HG03558 (cell line): ENCODE measurements around the gene HOXD9.

Source experiments
- ATAC-seq: cut with Tn5 transposase; IDR thresholded peaks from one replicate; pipeline ENCODE4 v1.9.1; 2021; ENCODE audit warnings: moderate number of reproducible peaks; ENCODE audit not compliant: unreplicated experiment; ENCODE audit errors: extremely low read depth

The HOXD9 gene

DNA sequence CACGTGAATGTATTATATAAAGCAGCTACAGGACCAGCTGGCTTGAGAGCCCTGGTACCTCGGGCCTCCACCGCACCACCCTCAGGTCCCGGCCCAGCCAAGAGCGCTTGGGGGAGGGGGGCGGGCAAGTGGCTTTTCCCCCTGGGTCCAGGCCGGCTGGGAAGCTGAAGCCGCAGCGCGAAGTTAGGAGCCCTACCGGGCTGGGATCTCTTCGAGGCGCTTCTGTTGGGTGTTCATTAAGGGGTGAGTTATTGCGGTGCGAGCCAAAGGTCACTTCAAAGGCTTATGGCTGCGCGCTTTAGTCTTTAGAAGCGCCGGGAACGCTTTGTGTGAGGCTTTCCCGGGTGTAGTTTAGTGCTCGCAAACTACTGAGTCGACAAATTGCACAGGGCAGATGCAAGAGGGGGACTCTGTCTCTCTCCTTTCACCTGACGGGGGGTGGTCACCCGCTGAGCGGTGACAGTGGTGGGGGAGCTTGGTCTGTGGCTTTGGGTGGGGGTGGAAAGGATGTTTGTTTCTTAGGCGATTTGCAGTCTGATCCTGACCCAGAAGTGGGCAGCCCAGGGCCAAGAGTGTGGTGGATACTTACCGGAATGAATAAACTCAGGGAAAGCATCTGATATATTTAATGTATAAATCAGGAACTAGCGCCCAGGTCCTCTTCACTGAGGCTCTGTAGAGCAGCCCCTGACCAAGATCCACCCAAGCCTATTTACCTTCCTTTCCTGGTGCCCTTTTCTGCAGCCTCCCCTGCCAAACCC lies 40.6 kb downstream of the HOXD9 start:
- ATAC-seq, result no peak

- no peak for ATAC-seq
Observed at GRCh38 chr2:176163672-176164056, 41.1 kb downstream of the HOXD9 start.

- ATAC-seq, result no peak
Observed at GRCh38 chr2:176164201-176164600, 41.7 kb downstream of the HOXD9 start.

DNA sequence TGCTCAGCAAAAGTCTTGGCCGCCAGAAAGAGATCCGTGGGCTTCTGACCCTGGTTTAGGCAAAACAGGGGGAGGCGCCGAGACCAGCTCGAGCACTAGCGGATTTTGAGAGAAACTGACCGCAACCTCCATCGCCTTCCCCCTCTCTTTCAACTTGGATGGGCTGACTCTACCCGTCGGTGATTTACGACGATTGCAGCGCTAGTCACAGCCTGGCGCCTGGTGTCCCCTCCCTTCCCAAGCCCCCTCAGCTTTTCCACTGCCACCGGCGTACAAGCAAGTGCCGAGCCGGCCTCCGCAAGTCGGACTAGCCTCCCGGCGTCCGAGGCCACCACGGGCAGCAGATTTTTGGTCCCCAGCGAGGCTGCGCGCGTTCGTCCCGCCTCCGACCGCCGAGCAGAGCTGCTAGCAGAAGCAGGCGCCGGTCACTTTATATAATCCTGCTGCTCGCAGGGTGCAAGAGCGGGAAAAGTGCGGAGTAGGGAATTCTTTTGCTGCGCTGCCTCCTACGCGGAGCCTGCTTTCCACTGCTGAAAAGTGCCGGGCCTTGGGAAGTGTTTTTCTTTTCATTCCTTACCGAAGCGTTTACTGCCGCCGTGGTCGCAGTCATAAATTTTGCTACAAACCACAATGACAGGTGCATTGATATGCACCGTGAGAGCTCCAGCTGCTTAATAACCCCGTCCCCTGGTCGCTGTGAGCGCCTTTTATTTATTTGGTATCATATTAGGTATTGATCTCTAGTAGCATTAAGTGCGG lies 42.3 kb downstream of the HOXD9 start:
- ATAC-seq, result no peak

DNA sequence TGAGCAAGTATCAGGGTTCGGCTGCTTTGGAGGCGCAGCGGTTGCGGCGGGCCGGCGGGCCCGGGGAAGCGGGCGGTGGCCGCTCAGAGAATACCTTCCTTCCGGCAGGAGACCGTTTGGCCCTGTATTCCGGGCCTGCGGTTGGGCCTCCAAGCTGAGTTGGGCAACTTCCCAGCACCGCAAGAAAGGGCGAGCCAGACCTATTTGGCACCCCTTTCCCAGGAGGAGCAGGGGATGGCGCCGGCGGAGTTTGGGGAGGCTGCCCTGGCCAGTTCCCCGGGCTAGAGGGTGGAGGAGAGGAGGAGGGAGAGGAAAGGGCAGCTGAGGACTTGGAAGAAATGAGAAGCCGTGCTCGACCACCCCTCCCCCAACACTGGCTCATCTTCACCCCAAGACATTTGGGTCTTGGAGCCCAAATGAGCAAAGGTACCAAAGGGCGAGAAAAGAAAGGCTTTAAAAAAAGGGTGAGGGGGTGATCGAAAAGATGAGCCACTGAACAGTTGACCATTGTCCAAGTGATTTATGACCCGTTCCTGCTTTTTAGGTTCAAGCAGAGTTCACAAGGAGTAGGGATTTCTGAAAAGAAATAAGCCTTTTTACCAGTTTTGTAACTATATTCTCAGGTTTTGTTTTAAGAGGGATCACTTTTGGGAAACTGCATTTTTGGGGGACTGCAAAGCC lies 43.0 kb downstream of the HOXD9 start:
- ATAC-seq, result no peak

- ATAC-seq, result no peak
Observed at GRCh38 chr2:176166272-176166671, 43.8 kb downstream of the HOXD9 start.

- no peak for ATAC-seq
Observed at GRCh38 chr2:176167398-176167797, 44.9 kb downstream of the HOXD9 start.

- no peak for ATAC-seq
Observed at GRCh38 chr2:176169181-176169580, 46.7 kb downstream of the HOXD9 start.

DNA sequence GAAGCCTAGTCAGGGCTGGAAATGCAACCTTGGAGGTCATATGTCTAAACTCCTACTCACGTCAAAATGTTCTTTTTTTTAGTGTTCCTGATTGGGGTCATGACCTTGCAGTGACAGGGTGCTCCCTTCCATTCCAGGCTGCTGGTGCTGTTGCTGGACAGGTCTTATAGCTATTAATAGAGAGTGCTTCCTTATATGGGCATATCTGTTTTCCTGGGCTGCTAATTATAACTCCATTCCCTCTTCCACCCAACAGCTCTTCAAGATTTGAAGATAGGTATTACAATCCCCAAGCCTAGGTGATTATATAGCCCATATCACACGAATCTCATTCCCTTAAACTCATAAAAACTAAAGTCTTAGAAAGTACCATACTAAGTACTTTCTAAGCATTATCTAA lies 47.2 kb downstream of the HOXD9 start:
- no peak for ATAC-seq

GRCh38 chr2:176170602-176171305 lies 48.2 kb downstream of the HOXD9 start:
- ATAC-seq, result no peak

DNA sequence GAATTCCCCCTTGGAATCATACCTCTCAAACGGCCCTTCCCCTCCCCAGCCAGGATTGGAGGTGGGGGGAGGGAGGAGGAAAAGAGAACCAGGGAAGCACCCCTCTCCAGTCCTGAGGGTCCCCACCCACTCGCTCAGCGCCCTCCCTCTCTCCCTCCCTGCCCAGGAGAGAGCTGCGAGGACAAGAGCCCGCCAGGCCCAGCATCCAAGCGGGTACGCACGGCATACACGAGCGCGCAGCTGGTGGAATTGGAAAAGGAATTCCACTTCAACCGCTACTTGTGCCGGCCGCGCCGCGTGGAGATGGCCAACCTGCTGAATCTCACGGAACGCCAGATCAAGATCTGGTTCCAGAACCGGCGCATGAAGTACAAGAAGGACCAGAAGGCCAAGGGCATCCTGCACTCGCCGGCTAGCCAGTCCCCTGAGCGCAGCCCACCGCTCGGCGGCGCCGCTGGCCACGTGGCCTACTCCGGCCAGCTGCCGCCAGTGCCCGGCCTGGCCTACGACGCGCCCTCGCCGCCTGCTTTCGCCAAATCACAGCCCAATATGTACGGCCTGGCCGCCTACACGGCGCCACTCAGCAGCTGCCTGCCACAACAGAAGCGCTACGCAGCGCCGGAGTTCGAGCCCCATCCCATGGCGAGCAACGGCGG lies 49.0 kb downstream of the HOXD9 start:
- no peak for ATAC-seq

DNA sequence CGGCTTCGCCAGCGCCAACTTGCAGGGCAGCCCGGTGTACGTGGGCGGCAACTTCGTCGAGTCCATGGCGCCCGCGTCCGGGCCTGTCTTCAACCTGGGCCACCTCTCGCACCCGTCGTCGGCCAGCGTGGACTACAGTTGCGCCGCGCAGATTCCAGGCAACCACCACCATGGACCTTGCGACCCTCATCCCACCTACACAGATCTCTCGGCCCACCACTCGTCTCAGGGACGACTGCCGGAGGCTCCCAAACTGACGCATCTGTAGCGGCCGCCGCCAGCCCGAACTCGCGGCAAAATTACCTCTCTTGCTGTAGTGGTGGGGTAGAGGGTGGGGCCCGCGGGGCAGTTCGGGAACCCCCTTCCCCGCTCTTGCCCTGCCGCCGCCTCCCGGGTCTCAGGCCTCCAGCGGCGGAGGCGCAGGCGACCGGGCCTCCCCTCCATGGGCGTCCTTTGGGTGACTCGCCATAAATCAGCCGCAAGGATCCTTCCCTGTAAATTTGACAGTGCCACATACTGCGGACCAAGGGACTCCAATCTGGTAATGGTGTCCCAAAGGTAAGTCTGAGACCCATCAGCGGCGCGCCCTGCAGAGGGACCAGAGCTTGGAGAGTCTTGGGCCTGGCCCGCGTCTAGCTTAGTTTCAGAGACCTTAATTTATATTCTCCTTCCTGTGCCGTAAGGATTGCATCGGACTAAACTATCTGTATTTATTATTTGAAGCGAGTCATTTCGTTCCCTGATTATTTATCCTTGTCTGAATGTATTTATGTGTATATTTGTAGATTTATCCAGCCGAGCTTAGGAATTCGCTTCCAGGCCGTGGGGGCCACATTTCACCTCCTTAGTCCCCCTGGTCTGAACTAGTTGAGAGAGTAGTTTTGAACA lies 49.7 kb downstream of the HOXD9 start:
- ATAC-seq, result no peak

- ATAC-seq, result no peak
Observed at GRCh38 chr2:176172895-176173566, 50.5 kb downstream of the HOXD9 start.

GRCh38 chr2:176173567-176174381 lies 51.3 kb downstream of the HOXD9 start:
- no peak for ATAC-seq

DNA sequence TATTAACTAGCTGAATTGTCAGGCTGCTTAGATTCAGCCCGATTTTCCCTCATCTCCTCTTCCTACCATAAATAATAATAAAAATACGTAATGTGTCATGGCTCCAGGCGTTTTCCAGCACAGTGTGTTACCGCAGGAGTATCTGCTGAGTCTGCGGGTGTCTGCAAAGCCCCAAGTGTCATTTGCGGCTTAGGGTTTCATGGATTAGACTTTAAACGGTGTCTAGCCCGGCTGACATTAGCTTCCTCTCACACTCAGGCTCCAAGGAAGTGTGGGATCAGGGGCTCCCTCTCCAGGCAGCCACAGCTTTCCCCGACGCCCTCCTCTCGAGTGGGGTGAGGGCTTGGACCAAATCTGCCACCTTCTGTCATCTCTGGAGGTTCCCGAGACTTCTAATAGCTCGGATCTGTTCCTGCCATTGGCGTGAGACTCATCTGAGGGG lies 51.9 kb downstream of the HOXD9 start:
- no peak for ATAC-seq
